Keratinocyte (primary cell): Measurements from ENCODE around the gene SDK2.

Source experiments
- EZH2 ChIP-seq: IDR thresholded peaks from one replicate; pipeline ENCODE4 v1.6.1; 2012; ENCODE audit warnings: inconsistent platforms, mild to moderate bottlenecking, low read length, moderate library complexity
- TF ChIP-seq, protein P1 (sequence below), 3 experiments: IDR thresholded peaks in 1 of 3; conservative IDR thresholded peaks in 1 of 3; optimal IDR thresholded peaks in 1 of 3; 2 replicates in 2 of 3; 3 replicates in 1 of 3; pipeline versions ENCODE3 to v1.5.1; 2011; ENCODE audit warnings: low read length in 3 of 3, mild to moderate bottlenecking in 3 of 3, moderate library complexity in 2 of 3, control low read depth in 1 of 3, inconsistent platforms in 1 of 3; ENCODE audit not compliant: insufficient read depth in 2 of 3; ENCODE audit errors: extremely low read depth in 1 of 3

- TF ChIP-seq, protein P1, sequence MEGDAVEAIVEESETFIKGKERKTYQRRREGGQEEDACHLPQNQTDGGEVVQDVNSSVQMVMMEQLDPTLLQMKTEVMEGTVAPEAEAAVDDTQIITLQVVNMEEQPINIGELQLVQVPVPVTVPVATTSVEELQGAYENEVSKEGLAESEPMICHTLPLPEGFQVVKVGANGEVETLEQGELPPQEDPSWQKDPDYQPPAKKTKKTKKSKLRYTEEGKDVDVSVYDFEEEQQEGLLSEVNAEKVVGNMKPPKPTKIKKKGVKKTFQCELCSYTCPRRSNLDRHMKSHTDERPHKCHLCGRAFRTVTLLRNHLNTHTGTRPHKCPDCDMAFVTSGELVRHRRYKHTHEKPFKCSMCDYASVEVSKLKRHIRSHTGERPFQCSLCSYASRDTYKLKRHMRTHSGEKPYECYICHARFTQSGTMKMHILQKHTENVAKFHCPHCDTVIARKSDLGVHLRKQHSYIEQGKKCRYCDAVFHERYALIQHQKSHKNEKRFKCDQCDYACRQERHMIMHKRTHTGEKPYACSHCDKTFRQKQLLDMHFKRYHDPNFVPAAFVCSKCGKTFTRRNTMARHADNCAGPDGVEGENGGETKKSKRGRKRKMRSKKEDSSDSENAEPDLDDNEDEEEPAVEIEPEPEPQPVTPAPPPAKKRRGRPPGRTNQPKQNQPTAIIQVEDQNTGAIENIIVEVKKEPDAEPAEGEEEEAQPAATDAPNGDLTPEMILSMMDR (optimal IDR thresholded peaks at IDR 0.05 in 1 of 3, IDR thresholded peaks at IDR 0.05 in 1 of 3, conservative IDR thresholded peaks at IDR 0.05 in 1 of 3; ENCODE audit: extremely low read depth in 1 of 3, insufficient read depth in 2 of 3, low read length in 3 of 3), result no peak
- no peak for TF ChIP-seq EZH2
Measured at GRCh38 chr17:73317513-73318426, 326.5 kb downstream of the SDK2 start.
